ENCODE measurements around the gene MKKS.
"Not testable (repeated sequence)": the region's sequence is repeated elsewhere in the genome, so short reads cannot be mapped to it uniquely, and the experiment has no call there.

Gene MKKS

GRCh38 chr20:10412591-10413408 lies 21.2 kb downstream of the MKKS start:
- no peak for DNase-seq (ENCODE audit: low read depth in 2 of 2)

- no peak for DNase-seq (ENCODE audit: low read depth in 2 of 2)
These were observed 22.3 kb downstream of the MKKS start for GRCh38 chr20:10411673-10412072.

- DNase-seq (ENCODE audit: low read depth in 2 of 2) = no peak
These were observed 25.8 kb downstream of the MKKS start for GRCh38 chr20:10408108-10408813.

GRCh38 chr20:10404959-10405530 lies 29.0 kb downstream of the MKKS start:
- DNase-seq (ENCODE audit: low read depth in 2 of 2) = no peak

- no peak for DNase-seq (ENCODE audit: low read depth in 2 of 2)
These were observed 29.9 kb downstream of the MKKS start for GRCh38 chr20:10404023-10404628.

- no peak for DNase-seq (ENCODE audit: low read depth in 2 of 2)
These were observed 30.9 kb downstream of the MKKS start for GRCh38 chr20:10402938-10403608.

GRCh38 chr20:10398834-10399369 lies 35.1 kb downstream of the MKKS start:
- no peak for DNase-seq (ENCODE audit: low read depth in 2 of 2)

GRCh38 chr20:10394752-10395151 lies 39.3 kb downstream of the MKKS start:
- not testable (repeated sequence) for DNase-seq (ENCODE audit: low read depth in 2 of 2)

GRCh38 chr20:10390709-10391108 lies 43.3 kb downstream of the MKKS start:
- no peak for DNase-seq (ENCODE audit: low read depth in 2 of 2)

GRCh38 chr20:10388597-10388996 lies 45.4 kb downstream of the MKKS start:
- DNase-seq (ENCODE audit: low read depth in 2 of 2) = no peak

GRCh38 chr20:10387686-10388085 lies 46.3 kb downstream of the MKKS start:
- DNase-seq (ENCODE audit: low read depth in 2 of 2) = no peak

- no peak for DNase-seq (ENCODE audit: low read depth in 2 of 2)
These were observed 48.0 kb downstream of the MKKS start for GRCh38 chr20:10385850-10386544.

GRCh38 chr20:10381477-10381876 lies 52.5 kb downstream of the MKKS start:
- no peak for DNase-seq (ENCODE audit: low read depth in 2 of 2)

- DNase-seq (ENCODE audit: low read depth in 2 of 2) = no peak
These were observed 54.3 kb downstream of the MKKS start for GRCh38 chr20:10379761-10380160.

GRCh38 chr20:10376270-10377075 lies 57.5 kb downstream of the MKKS start:
- DNase-seq (ENCODE audit: low read depth in 2 of 2) = no peak

GRCh38 chr20:10375191-10375590 lies 58.8 kb downstream of the MKKS start:
- DNase-seq (ENCODE audit: low read depth in 2 of 2) = no peak

GRCh38 chr20:10374036-10374435 lies 60.0 kb downstream of the MKKS start:
- DNase-seq (ENCODE audit: low read depth in 2 of 2) = no peak

- DNase-seq (ENCODE audit: low read depth in 2 of 2) = no peak
These were observed 62.6 kb downstream of the MKKS start for GRCh38 chr20:10371467-10371866.

- no peak for DNase-seq (ENCODE audit: low read depth in 2 of 2)
These were observed 63.7 kb downstream of the MKKS start for GRCh38 chr20:10370091-10370887.

Measured in stimulated activated CD4-positive, alpha-beta T cell treated with anti-CD3 and anti-CD28 coated beads, Interleukin-15, amount 100 ng/mL, for 48 hours (primary cell).